Liver (tissue), 3 donors: ENCODE measurements around the gene TOMM20.

ENCODE experiments used
- ATF3 ChIP-seq: IDR thresholded peaks from 2 replicates; pipeline ENCODE4 v1.6.1; 2016; ENCODE audit warnings: antibody characterized with exemption
- CTCF ChIP-seq: fragments of 150-350 bp; IDR thresholded peaks from 2 replicates; pipeline ENCODE4 v1.5.1; 2017; ENCODE audit warnings: improper control_type of control experiment, low read depth, low read length; ENCODE audit not compliant: missing input control
- GABPA ChIP-seq, 2 donors: IDR thresholded peaks in 1 of 2; conservative IDR thresholded peaks in 1 of 2; 2 replicates each; pipeline ENCODE4 v1.6.1; 2016; ENCODE audit warnings: antibody characterized with exemption in 2 of 2, mild to moderate bottlenecking in 1 of 2, moderate library complexity in 1 of 2
- RAD21 ChIP-seq, 2 donors: IDR thresholded peaks; 2 replicates each; pipeline ENCODE4 v1.6.1; 2016; ENCODE audit warnings: antibody characterized with exemption in 2 of 2, mild to moderate bottlenecking in 2 of 2
- REST ChIP-seq: IDR thresholded peaks from 2 replicates; pipeline ENCODE4 v1.6.1; 2016; ENCODE audit warnings: antibody characterized with exemption, mild to moderate bottlenecking
- RXRA ChIP-seq, 2 donors: IDR thresholded peaks; 2 replicates each; pipeline ENCODE4 v1.6.1; 2017 to 2018; ENCODE audit warnings: antibody characterized with exemption in 2 of 2, mild to moderate bottlenecking in 1 of 2
- SP1 ChIP-seq: IDR thresholded peaks from 2 replicates; pipeline ENCODE4 v1.6.1; 2018; ENCODE audit warnings: antibody characterized with exemption, mild to moderate bottlenecking
- TAF1 ChIP-seq: conservative IDR thresholded peaks from 2 replicates; pipeline ENCODE4 v1.6.1; 2016; ENCODE audit warnings: antibody characterized with exemption, mild to moderate bottlenecking
- YY1 ChIP-seq: IDR thresholded peaks from 2 replicates; pipeline ENCODE4 v1.6.1; 2016; ENCODE audit warnings: antibody characterized with exemption, mild to moderate bottlenecking
- donor health status: healthy.
- donor health status: healthy.

GRCh38 chr1:235128456-235129328 is at the start of gene TOMM20:
- peak; percentile 8 for TF ChIP-seq CTCF
- TF ChIP-seq RAD21 (IDR thresholded peaks at IDR 0.05), result peak in 1 of 2 donors; percentile 28
- peak; percentile 66 for TF ChIP-seq TAF1
- no peak for TF ChIP-seq ATF3
- peak; percentile 73 to 94 for TF ChIP-seq GABPA (IDR thresholded peaks at IDR 0.05 in 1 of 2, conservative IDR thresholded peaks at IDR 0.05 in 1 of 2)
- TF ChIP-seq REST, result no peak
- peak; percentile 92 for TF ChIP-seq YY1
- peak; percentile 57 to 65 for TF ChIP-seq RXRA (IDR thresholded peaks at IDR 0.05)
- peak; percentile 57 for TF ChIP-seq SP1
